Psoas muscle (tissue), 8 donors: ENCODE results near the gene SOX11. TPM values are rescaled to one million over a fixed set of nuclear protein-coding genes. Genes with fewer than 3 reads are reported as not detected.

Source experiments
- ATAC-seq, 4 donors: fragments of 200-7000 bp; cut with Tn5 transposase; one replicate each; pipeline ENCODE4 v1.9.1; 2020; ENCODE audit warnings: moderate library complexity in 3 of 4, mild to moderate bottlenecking in 2 of 4
- DNase-seq, 2 donors: peaks; one replicate each; pipeline ENCODE4 v3.0.0-alpha.2; 2020
- H3K27ac ChIP-seq: fragments of 200-600 bp; one replicate; pipeline ENCODE4 v1.8.0; 2022
- H3K27me3 ChIP-seq, 3 donors: fragments of 200-600 bp in 1 of 3; one replicate each; pipeline versions ENCODE4 v1.6.1 to v1.8.0; 2013 to 2022; ENCODE audit warnings: low read length in 2 of 3, mild to moderate bottlenecking in 2 of 3, moderate library complexity in 1 of 3; ENCODE audit not compliant: insufficient read depth in 3 of 3
- H3K36me3 ChIP-seq, 2 donors: fragments of 200-600 bp in 1 of 2; one replicate each; pipeline versions ENCODE4 v1.6.1 to v1.8.0; 2013 to 2022; ENCODE audit warnings: low read depth in 1 of 2, mild to moderate bottlenecking in 1 of 2, moderate library complexity in 1 of 2; ENCODE audit not compliant: insufficient read depth in 1 of 2
- H3K4me1 ChIP-seq: fragments of 200-600 bp; one replicate; pipeline ENCODE4 v1.8.0; 2022
- H3K4me3 ChIP-seq: fragments of 200-600 bp; one replicate; pipeline ENCODE4 v1.8.0; 2022; ENCODE audit warnings: mild to moderate bottlenecking
- H3K9me3 ChIP-seq: fragments of 200-600 bp; one replicate; pipeline ENCODE4 v1.8.0; 2022
- CTCF ChIP-seq: fragments of 200-600 bp; IDR thresholded peaks from one replicate; pipeline ENCODE4 v1.8.0; 2022; ENCODE audit warnings: antibody characterized with exemption
- WGBS, 3 donors: extraction: QIAGEN DNeasy Blood & Tissue Kit; methylation state at CpG; one replicate each; pipeline versions ENCODE4 v1.1.6 to v1.1.7; 2013; 5-methylcytosine and 5-hydroxymethylcytosine counted together
- intact Hi-C, 2 donors: fragments of 100-400 bp; cut with DNase I; formaldehyde crosslinking; loops; one replicate each; pipeline versions ENCODE4 v1.11.0 to v1.14.2; 2022
- polyA plus RNA-seq, 3 donors: library from polyadenylated mRNA; stranded (reverse); fragments of 200-250 nt; gene quantifications; one replicate each; pipeline ENCODE4 v1.2.3, GENCODE V29; 2013
- total RNA-seq, 4 donors: library from RNA; stranded (reverse); fragmentation: NEBNext Ultra II Directional in 2 of 4; extraction: Animal tissue kit (Norgen Biotek cat#: 25700) in 2 of 4; gene quantifications; one replicate each; pipeline versions ENCODE4 v1.2.1 to v1.2.4, GENCODE V29; 2021 to 2023
- donor health status: healthy with polysubstance abuse.
- donor health status: DM: no; HTN: no; CAD: no; lungs with moderate emphysema.
- donor health status: Bipolar disorder and iron deficiency.
- donor health status: healthy.
- donor health status: DM: yes; HTN: yes; CAD: no.
- donor health status: DM: no; HTN: no; CAD: no.
- donor health status: DM: no; HTN: no; CAD: no.
- donor health status: DM: yes; HTN: yes; CAD: no.

Gene SOX11
- total and polyA plus RNA-seq, 7 donors: 0.01 to 0.43 (median 0.05) TPM; not detected in 1

GRCh38 chr2:5672749-5673144 is 19.4 kb upstream of the SOX11 start:
- ATAC-seq (no peak), DNase-seq (no peak)
- Histone ChIP-seq H3K27me3 (peaks cover 2 to 45% (median 3%) of the 10 kb centered on the region in 3 donors), H3K27ac (no peak overlapping the region), H3K36me3 (no peaks in the 10 kb centered on the region), H3K4me3 (no peak overlapping the region), H3K9me3 (no peaks in the 10 kb centered on the region), H3K4me1 (peaks cover 4% of the 10 kb centered on the region)
- no peak for TF ChIP-seq CTCF
- intact Hi-C loops: no loop called here
- 78 to 87% (median 84%) methylated on average over 15 of the region's 15 CpGs for WGBS, 3 donors

GRCh38 chr2:5673145-5674025 is 18.8 kb upstream of the SOX11 start:
- WGBS, 3 donors: 9 to 11% (median 10%) methylated on average over 50 to 58 of the region's 58 CpGs
- no peak overlapping the region for H3K27ac ChIP-seq
- peaks cover 4% of the 10 kb centered on the region for H3K4me1 ChIP-seq
- TF ChIP-seq CTCF: no peak
- DNase-seq (no peak), ATAC-seq (peak in 3 of 4 donors; percentile 36 to 55 (median 40))
- H3K4me3 ChIP-seq: peak overlapping the region; percentile 36
- peaks cover 2 to 45% (median 3%) of the 10 kb centered on the region in 3 donors for H3K27me3 ChIP-seq
- H3K36me3 ChIP-seq: no peaks in the 10 kb centered on the region
- intact Hi-C loops: no loop called here
- no peaks in the 10 kb centered on the region for H3K9me3 ChIP-seq

GRCh38 chr2:5674026-5674340 is 18.2 kb upstream of the SOX11 start:
- Histone ChIP-seq H3K36me3 (no peaks in the 10 kb centered on the region), H3K27me3 (peaks cover 2 to 45% (median 3%) of the 10 kb centered on the region in 3 donors), H3K4me1 (peaks cover 4% of the 10 kb centered on the region), H3K4me3 (peak overlapping the region; percentile 36), H3K9me3 (no peaks in the 10 kb centered on the region), H3K27ac (no peak overlapping the region)
- WGBS, 3 donors: 13 to 24% (median 21%) methylated on average over 2 of the region's 2 CpGs
- ATAC-seq (no peak), DNase-seq (no peak)
- intact Hi-C loops: no loop called here
- no peak for TF ChIP-seq CTCF

GRCh38 chr2:5677133-5677532 is 15.1 kb upstream of the SOX11 start:
- no peak overlapping the region for H3K4me3 ChIP-seq
- no peak for TF ChIP-seq CTCF
- DNase-seq: no peak
- no peaks in the 10 kb centered on the region for H3K36me3 ChIP-seq
- peaks cover 4% of the 10 kb centered on the region for H3K4me1 ChIP-seq
- no peak for ATAC-seq
- intact Hi-C loops: no loop called here
- peaks cover 2 to 39% (median 3%) of the 10 kb centered on the region in 3 donors for H3K27me3 ChIP-seq
- no peak overlapping the region for H3K27ac ChIP-seq
- 80 to 87% (median 85%) methylated on average over 2 of the region's 2 CpGs for WGBS, 3 donors
- no peaks in the 10 kb centered on the region for H3K9me3 ChIP-seq
